ENCODE measurements around the gene PCP4L1. TPM values are rescaled to one million over a fixed set of nuclear protein-coding genes. Genes with fewer than 3 reads are reported as not detected.
"Not testable (repeated sequence)": the region's sequence is repeated elsewhere in the genome, so short reads cannot be mapped to it uniquely, and the experiment has no call there.

The PCP4L1 gene
- not detected for polyA plus RNA-seq (2013, experiment 1 of 2; ENCODE audit: insufficient read length)
- polyA plus RNA-seq (2013, experiment 2 of 2; ENCODE audit: insufficient read length) = 0.33 TPM

DNA sequence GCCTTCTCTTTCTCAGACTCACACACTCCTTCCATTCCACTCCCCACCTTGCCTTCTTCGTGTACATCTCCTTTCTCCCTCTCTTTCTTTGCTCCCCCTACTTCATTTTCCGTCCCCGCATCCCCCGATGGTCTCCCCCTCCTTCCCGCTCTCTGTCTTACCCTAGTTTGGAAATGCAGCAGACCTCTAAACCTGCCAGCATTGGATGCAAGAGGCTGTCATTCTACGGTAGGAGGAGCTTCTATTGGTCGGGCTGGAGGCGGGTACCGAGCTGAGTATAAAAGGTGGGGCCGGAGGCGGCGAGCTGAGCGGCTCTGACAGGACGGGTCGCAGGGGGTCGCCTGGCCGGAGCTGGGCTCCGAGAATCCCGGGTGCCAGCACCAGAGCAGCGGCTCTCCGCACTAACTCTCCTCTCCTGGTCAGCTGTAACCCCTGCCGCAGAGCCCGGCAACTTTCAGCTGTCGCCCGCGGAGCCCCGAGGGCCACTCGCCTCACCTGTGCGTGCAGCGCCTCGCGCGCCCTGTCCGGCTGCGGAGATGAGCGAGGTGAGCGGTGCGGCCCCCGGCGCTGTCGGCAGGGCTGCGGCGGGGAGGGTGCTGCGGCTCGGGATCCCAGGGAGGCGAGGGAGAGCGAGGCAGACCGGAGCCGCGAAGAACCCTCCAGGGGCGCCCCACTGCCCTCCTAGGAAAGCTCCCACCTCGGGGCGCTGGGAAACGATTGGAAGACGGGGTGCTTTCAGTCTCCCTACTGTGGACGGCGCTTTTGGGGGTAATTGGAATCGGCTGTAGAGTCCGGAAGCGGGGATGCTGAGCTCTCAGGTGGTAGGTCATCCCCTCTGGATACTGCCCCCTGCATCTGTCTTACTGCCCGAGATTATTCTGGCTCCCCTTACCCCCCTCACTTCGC, at the start of gene PCP4L1:
TSS of gene PCP4L1 (plus strand) at position 307 of the 906 bp plus-strand sequence. CDS start at position 537, 230 bp downstream.
- peak; percentile 58 for DNase-seq

DNA sequence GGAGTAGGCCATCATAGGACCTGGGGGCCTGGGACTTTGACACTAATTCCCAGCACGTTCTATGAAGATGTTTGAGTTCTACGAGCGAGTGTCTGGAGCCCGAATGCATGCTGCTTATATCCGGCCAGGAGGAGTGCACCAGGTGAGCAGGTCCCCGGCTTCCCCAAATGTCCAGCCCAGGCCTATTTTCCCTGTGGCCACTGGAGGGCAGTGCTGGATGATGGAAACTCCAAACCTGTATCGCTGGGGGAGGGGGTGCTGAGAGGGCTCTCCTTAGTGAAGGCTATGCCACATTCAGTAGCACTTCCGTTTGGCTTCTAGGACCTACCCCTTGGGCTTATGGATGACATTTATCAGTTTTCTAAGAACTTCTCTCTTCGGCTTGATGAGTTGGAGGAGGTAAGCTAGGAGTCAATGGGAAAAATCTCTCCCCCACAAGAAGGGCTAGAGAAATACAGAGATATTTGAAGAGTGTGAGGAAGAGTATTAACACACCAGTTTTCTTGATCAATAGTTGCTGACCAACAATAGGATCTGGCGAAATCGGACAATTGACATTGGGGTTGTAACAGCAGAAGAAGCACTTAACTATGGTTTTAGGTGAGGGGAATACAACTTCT, 48.6 kb upstream of the PCP4L1 start:
- peak; percentile 73 for DNase-seq

DNA sequence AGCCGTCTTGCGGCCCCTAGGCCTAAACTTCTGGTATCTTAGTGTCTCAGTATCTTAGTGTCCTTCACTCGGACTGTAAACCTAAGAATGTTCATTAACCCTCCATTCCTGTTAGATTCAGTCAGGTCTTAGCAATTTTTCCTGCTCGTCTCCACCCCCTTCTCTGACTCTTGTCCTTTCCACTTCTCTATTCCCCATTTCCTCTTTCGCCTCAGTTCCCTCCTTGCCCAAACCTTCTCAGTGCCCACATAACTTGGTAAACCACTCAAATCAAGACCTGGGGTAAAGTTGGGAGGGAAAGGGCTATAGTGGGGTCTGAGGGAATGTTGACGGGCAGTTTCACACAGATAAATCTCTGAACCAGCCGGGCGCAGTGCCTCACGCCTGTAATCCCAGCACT, 44.2 kb upstream of the PCP4L1 start:
- no peak for DNase-seq

DNA sequence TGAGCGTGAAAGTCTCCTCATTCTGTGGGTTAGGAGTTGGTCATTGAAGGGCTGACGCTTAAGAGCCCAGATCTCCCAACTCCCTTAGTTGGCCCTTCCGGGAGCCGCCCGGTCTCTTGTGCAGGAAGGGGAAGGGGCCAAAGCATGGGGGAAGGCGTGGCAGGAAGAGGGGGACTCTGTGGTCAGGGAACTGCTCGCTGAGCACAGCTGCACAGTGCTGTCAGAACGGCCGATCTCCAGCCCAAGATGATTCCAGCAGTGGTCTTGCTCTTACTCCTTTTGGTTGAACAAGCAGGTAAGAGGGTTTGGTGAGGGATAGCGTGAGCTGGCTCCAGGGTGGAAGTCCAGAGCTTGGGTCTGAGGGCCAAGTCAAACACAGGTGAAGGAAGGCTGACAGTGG, 43.5 kb upstream of the PCP4L1 start, which contains the start of gene FCER1G:
TSS of gene FCER1G (plus strand) at position 220 of the 400 bp plus-strand sequence. CDS start at position 247, 27 bp downstream.
- no peak for DNase-seq

DNA sequence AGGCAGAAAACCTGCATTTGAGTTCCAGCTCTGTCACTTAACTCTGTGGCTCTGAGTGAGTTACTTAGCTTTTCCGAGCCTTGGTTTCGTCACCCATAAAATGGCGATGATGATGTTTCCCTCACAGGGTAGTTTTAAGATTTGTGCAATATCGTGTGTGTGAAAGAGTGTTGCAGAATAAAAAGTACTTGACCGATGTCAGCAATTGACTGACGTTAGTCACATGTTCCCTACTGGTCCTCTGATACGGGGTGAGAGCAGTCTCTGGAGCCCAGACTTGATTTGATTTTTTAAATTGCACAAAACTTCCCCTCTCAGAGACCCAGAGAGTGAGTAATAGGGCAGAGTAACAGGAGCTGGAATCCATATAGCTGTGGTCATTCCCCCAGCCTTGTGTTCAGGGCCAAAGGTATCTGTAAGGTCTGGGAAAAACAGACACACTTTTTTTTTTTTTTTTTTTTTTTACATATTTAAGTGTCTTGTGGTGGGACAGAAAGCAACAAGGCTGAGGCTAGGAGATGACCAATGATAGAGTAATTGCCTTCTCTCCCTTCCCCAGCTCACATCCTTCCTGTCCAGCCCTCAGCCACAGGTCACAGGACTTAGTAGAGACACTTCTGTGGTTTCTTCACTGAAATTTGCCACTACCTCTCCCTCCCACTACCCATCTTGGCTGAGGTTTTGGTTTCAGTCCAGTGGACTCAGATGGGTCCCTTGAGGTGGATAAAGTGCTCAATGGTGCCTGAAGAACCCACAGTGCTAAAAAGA, 41.4 kb upstream of the PCP4L1 start:
- DNase-seq = peak; percentile 47

DNA sequence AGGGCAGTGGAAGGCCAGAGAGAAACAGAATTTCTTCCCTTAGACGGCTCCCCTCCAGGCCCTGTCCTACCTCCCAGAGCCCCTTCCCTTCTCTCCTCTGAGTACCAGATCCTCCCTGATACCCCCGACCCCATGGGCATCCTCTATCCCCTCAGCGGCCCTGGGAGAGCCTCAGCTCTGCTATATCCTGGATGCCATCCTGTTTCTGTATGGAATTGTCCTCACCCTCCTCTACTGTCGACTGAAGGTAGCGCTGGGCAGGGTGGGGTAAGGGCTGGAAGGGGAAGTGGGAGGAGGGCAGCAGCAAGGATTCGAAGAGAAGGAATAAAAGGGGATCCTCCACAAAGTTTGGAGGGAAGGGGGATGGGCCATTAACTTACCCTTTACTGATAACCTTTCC, 40.7 kb upstream of the PCP4L1 start:
- DNase-seq = no peak

DNA sequence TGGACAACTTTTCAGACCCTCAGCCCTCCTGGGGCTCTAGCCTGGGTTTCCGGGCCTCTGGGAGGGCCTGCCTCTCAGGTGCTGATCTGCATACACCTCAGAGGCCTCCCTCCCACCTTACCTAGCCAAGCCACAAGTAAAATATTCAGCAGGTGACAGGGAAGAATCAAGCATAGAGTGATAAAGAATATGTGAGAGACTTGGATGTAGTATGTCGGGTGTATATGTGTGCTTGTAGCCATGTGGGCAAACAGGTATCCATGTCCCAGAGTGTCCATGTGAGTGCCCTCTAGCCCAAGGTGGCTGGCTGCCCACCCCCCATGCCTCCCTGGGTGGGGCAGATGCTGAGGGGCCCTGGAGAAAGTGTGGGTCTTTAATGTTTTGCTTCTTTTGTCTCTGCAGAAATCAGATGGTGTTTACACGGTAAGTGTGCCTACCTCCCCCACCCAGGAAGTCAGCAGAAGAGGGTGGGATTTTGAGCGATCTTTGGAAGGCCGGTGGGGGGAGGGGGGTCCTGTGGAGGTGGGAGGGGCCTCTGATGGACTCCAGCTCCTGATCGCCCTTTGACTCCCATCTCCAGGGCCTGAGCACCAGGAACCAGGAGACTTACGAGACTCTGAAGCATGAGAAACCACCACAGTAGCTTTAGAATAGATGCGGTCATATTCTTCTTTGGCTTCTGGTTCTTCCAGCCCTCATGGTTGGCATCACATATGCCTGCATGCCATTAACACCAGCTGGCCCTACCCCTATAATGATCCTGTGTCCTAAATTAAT, 40.1 kb upstream of the PCP4L1 start:
- no peak for DNase-seq

DNA sequence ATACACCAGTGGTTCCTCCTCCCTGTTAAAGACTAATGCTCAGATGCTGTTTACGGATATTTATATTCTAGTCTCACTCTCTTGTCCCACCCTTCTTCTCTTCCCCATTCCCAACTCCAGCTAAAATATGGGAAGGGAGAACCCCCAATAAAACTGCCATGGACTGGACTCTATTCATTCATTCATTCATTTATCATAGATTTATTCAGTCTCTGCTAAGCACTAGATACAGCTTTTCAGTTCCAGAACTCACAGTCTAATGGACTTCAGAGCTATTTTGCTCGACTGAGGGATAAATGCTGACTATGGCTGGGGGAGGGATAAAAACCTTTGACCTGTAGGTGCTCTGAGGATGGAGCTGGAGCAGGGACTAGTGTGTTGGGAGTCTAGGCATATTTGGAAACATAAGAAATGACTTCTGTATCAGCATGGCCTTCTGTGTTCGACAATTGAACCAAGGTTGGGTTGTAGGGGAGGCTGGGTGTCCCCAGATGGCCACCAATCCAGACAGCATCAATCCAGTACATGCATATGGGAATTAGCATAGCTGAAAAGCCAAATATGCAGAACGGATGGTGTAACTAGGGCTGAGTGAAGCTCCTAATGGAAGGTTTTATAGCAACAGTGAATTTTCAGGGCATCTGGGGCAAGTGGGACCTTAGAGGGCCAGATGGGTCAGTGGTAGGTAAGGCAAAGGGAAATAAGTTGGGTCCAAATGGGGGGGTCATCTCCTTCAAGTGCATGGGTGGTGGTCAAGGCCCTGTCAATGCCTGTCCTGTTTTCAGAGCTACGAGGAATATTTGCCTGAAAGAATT, 39.3 kb upstream of the PCP4L1 start:
- no peak for DNase-seq

DNA sequence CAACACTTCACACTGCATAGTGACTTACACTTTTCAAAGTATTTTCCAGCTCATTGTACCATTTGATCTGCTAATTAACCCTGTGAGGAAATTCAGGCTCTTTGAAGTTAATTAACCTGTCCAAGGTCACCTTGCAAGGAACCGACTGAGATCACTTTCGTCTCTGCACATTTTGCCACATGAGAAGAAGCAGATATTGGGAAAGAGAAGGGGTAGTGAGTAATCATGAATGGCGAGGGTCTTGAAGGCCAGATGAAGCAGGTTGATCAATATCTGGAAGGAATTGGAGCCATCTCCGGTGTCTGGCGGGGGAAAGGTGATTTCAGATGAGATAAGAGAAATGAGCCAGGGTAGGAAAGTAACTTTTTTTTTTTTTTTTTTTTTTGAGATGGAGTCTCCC, 38.5 kb upstream of the PCP4L1 start:
- DNase-seq = no peak

DNA sequence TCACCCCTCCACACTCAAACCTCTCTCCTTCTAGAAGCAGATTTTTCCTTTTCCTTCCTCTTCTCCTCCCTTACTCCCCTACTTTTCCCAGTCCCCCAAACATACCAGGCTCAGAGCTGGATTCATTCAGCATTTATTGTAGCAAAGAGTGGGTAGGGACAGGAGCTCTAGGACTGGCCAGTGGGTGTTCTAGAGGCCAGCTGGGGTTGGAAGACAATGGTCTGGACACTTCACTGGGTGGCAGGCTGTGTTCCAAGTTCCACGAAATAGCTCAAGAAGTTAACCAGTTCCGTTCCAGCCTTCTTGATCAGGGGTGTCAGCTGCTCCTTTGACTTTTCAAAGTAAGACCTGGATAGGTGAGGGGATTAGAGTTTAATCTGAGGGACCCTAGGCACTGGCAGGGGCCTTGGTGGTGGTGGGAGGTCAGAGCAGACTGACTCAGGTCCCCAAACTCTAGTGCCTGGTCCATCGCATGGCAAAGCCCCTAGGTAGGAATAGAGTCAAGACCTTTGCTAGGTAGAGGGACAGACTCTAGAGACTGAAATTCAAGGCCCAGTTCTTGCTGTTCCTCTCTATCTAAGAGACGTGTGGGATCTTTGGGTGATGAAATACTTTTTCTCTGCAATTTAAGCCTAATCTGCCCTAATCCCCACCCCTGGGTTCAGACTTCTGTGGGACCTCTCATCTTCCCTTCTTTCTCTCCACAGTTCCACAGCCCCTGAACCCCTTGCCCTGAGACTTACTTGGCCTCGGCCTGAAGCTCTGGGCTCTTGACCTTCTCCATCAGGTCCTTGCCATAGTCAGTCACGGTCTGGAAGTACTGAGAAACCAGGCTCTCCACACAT, 36.1 kb upstream of the PCP4L1 start:
- no peak for DNase-seq

DNA sequence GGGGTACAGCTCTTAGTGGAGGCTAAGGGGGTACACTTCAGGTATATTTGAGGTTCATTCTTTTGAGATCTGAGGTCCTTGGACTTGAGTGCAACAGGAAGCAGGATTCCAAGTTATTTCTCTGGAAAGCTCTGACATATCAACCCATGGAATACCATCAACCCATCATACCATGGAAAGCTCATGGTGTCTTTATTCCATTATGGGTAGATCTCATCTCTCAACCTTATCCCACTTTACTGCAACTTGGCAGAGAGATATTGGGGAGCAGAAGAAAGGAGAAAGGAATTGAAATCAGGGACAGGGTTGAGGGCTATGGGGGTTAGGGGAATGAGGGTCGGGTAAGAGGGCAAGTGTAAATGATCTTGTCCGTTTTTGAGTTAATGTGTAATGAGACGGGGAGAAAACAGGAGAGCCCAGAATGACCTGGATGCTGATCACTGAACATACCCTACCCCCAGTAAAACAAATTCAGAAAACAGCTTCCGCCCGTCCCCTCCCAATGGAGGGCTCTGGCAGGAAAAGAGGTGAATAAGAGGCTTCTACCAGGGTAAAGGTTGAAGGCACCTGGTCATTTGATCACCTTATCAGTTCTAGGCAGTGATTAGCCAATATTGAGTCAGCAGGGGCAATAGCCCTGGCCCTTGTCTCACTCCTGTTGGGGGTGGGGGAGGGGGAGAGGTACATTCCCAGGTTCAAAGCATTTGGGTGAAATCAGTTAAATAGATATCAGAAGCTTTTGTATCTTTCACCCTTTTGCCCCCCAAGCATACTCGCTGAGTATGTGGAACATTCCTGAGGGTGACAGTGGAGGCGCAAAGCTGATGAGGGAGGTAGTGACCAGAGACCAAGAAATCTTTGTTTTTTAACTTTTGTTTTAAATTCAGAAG, 34.5 kb upstream of the PCP4L1 start:
- no peak for DNase-seq

DNA sequence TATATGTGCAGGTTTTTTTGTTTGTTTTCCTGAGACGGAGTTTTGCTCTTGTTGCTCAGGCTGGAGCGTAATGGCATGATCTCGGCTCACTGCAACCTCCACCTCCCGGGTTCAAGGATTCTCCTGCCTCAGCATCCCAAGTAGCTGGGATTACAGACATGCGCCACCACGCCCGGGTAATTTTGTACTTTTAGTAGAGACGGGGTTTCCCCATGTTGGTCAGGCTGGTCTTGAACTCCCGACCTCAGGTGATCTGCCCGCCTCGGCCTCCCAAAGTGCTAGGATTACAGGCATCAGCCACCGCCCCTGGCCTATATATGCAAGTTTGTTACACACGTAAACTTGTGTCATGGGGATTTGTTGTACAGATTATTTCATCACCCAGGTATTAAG, 33.9 kb upstream of the PCP4L1 start:
- not testable (repeated sequence) for DNase-seq

DNA sequence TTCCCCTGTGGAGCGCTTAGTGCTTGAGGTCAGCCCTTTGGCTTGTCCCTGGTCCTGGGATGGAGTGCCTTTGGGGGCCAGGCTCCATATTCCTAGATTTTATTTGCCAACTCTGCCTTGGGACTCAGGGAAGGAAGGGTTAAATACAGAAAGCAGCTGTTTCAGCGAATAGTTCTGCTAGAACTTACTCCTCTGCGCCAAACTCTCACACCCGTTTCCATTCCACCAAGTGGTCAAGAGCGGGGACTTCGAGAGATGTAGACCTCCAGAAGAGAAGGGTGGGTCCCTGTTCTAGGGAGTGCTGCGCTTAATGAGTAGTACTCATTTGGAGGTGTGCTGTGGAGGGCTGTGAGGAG, 33.4 kb upstream of the PCP4L1 start:
- no peak for DNase-seq

DNA sequence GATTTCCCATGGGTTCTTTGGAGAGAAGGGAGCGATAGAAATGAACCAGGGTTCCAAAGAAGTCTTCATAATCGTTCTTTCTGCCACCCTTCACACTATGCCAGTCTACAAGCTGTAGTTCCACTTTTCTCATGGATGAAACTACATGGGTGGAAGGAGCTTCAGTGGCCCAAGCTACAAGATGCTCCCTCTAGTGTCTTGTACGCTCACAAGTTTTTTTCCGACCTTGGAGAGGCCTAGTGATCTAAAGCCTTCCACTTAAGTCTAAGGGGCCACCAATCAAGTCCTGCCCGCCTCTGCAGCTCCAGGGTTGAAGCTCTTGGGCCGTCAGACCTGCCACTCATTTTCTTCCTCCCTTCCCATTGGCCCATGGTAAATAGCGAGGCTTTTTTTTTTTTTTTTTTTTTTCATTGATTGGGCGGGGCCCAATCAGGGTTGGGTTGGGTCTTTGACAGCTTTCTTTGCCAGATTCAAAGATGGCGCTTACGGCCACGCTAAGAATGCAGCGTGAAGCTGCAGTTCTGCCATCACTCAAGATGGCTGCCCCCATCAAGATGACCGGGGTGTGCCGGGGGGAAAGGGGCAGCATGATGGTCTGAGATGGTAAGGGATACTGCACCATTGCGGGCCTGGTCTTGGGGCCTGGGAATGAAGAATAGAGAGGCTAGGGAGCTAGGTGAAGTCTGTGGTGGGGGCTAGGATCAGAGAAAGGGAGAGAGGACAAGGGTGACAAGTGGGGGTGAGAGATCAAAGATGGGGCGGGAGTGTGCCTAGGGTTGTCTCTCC, 32.8 kb upstream of the PCP4L1 start, which contains the start of gene TOMM40L:
TSS of gene TOMM40L (plus strand) at position 527 of the 786 bp plus-strand sequence. CDS start 430 bp downstream, outside the sequence.
- DNase-seq = peak; percentile 100

DNA sequence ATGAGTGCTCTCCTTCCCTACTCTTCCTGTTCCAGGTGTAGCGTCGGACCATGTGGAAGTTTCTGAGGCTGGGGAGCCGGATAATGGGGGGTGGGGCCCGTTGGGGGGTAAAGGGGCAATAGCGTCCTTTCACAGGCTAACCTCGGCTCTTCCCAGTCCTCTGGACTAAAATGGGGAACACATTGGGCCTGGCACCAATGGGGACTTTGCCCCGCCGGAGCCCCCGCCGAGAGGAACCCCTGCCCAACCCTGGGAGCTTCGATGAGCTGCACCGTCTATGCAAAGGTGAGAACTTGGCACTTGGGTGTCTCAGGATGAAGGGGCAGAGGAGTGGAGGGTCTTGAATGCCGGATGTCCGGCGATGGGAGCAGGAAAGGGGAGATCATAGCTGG, 32.2 kb upstream of the PCP4L1 start:
- no peak for DNase-seq

DNA sequence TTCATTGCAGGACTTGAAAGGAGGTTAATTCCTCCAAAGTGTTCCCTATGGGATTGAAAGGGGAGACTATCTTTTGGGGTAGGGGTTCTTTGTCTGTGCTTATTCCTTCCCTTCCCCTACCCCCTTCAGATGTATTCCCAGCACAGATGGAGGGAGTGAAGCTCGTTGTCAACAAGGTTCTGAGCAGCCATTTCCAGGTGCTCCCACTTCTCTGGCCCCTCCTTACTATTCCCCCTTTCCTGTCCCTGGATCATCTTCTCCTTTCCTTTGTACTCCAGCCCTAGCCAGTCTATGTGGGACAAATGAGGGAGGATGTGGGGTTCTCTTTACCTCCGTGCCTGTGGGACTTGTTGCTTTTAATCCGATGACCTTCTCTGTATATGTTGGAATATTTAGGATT, 31.8 kb upstream of the PCP4L1 start:
- no peak for DNase-seq

DNA sequence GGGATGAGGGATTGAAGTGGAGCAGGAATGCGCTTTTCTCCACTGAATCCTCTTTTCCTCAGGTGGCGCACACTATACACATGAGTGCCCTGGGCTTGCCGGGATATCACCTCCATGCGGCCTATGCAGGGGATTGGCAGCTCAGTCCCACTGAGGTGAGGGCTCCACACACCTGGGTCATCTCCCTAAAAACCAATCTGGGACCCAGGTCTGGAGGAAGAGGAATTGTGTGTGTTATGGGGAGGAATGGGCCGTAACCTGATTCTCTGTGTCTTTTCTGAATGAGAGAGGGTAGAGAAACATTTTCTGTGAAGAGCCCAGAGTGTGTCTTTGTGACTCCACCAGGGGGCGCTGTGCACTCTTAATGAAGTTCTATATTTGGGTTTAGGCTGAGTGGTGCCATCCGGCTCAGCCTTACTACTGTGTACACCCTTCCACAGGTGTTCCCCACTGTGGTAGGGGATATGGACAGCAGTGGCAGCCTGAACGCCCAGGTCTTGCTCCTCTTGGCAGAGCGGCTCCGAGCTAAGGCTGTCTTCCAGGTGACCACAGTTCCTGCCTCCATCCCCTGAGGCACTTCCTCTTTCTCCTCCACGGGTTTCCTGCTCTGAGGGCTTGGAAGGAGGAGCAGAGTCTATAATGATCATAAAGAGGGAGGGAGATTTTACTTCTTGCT, 31.2 kb upstream of the PCP4L1 start:
- peak; percentile 73 for DNase-seq

DNA sequence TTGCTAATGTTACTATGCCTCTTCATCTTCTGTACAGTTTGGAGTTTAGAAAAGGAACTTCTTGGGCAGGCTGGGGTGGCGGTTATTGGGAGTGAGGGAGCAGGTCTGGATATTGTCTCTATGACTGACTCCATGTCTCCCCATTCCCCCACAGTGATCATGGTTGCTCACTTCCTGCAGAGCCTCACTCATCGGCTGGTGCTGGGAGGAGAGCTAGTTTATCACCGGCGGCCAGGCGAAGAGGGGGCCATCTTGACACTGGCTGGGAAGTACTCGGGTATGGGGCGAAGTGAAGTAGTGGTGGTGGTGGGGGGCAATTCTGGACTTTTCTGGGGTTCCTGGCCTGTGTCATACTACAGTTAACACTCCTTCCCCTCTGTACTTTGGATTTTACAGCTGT, 30.5 kb upstream of the PCP4L1 start:
- no peak for DNase-seq

All from fibroblast of skin of scalp (primary cell).